ENCODE data around the gene TCEANC2.

DNA sequence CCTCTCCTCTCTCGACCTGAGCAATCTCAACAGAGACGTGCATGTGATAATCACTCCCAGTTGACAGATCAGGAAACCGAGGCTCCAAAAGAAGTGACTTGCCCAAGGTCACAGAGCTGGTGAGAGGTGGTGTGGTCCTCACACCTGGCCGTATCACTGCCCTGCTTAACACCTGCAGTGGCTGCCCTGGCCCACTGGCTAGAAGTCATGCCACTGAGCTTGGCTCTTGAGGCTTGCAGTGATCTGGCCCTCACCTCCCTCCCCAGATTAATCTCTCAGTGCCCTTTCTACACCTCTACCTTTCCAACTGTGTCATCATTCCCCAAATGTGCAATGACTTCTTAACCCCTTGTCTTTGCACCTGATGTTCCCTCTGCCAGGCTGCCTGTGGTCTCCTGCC lies 60.6 kb downstream of the TCEANC2 start:
- TF ChIP-seq POLR2AphosphoS5 (IDR thresholded peaks at IDR 0.05; ENCODE audit: low read depth, low read length) (no peak), TAF1 (IDR thresholded peaks at IDR 0.05; ENCODE audit: borderline replicate concordance, insufficient read depth, low read length) (no peak)
- TF ChIP-seq, protein P1, sequence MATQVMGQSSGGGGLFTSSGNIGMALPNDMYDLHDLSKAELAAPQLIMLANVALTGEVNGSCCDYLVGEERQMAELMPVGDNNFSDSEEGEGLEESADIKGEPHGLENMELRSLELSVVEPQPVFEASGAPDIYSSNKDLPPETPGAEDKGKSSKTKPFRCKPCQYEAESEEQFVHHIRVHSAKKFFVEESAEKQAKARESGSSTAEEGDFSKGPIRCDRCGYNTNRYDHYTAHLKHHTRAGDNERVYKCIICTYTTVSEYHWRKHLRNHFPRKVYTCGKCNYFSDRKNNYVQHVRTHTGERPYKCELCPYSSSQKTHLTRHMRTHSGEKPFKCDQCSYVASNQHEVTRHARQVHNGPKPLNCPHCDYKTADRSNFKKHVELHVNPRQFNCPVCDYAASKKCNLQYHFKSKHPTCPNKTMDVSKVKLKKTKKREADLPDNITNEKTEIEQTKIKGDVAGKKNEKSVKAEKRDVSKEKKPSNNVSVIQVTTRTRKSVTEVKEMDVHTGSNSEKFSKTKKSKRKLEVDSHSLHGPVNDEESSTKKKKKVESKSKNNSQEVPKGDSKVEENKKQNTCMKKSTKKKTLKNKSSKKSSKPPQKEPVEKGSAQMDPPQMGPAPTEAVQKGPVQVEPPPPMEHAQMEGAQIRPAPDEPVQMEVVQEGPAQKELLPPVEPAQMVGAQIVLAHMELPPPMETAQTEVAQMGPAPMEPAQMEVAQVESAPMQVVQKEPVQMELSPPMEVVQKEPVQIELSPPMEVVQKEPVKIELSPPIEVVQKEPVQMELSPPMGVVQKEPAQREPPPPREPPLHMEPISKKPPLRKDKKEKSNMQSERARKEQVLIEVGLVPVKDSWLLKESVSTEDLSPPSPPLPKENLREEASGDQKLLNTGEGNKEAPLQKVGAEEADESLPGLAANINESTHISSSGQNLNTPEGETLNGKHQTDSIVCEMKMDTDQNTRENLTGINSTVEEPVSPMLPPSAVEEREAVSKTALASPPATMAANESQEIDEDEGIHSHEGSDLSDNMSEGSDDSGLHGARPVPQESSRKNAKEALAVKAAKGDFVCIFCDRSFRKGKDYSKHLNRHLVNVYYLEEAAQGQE (IDR thresholded peaks at IDR 0.05; ENCODE audit: insufficient read depth in 1 of 2, low read depth in 2 of 2, low read length in 2 of 2), result no peak
